HEK293 (cell line): Measurements from ENCODE around the gene ADIPOR2.

Source experiments
- ZNF121 ChIP-seq: fragments of 450-650 bp; formaldehyde crosslinking; IDR thresholded peaks from 2 replicates; pipeline ENCODE4 v1.5.1; 2016; ENCODE audit warnings: missing biosample characterization, missing genetic modification characterization
- ZNF610 ChIP-seq: fragments of 450-650 bp; formaldehyde crosslinking; IDR thresholded peaks from 2 replicates; pipeline ENCODE4 v1.5.1; 2016; ENCODE audit warnings: missing biosample characterization, missing genetic modification characterization, borderline replicate concordance

GRCh38 chr12:1828856-1829255 is 138.0 kb downstream of the ADIPOR2 start:
- no peak for TF ChIP-seq ZNF121 (tag by site-specific recombination)
- no peak for TF ChIP-seq ZNF610
